Brain pericyte (primary cell): ENCODE data around the gene MAST2.
"Not testable (repeated sequence)": the region's sequence is repeated elsewhere in the genome, so short reads cannot be mapped to it uniquely, and the experiment has no call there.

Source experiments
- DNase-seq: peaks from one replicate; pipeline ENCODE4 v3.0.0-alpha.2; 2012; ENCODE audit warnings: low read depth, low spot score

MAST2 gene

DNA sequence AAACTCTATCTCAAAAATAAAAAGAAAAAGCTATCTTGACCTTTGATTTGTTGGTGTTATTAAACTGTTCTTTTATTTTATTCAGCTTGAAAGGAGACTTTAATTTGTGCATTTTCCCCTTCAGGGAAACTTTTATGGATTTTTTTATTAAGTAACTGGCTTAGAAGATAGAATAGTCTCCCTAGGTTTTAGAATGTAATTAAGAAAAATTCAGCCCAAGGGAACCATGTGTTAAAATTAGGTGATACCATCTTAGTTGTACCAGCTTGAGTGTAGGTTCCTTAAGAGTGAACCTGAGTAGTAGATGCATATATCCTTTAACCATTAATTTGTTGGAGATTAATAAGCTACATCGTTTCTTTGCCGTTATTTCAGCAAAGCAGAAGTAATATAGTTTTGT lies 11.4 kb downstream of the MAST2 start:
- DNase-seq: no peak

DNA sequence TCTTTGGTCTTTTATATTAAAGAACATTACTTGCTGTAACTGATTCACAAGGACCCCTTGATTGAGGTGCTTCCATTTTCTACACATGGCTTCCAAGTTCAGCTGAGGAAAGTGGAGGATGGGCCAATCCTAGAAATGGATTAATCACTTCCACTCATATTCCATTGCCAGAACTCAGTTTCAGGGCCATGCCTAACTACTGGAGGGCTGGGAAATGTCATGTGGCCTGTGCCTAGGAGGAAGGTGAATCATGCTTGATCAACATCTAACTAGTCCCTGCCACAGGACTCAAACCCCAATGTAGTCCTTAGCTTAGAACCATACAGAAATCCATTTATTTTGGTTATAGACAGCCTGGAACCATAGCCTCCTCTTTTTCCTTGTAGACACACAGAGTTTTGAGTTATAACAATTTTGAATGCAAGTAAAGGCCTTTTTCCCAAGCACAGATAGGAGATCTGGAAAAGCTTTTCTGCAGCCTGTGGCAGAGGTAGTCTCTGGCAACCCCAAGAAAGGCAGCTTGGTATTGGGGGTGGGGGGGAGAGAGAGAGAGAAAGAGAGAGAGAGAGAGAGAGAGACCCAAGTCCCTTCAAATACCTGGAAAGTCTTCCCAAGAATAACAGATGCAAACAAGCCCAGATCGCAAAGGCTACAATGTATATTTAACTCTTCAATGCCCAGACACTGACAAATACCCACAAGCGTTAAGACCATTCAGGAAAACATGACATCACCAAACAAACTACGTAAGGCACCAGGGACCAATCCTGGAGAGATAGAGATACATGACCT lies 12.5 kb downstream of the MAST2 start:
- DNase-seq: no peak

GRCh38 chr1:45820173-45820572 lies 16.8 kb downstream of the MAST2 start:
- DNase-seq: no peak

GRCh38 chr1:45820788-45821187 lies 17.4 kb downstream of the MAST2 start:
- DNase-seq: no peak

DNA sequence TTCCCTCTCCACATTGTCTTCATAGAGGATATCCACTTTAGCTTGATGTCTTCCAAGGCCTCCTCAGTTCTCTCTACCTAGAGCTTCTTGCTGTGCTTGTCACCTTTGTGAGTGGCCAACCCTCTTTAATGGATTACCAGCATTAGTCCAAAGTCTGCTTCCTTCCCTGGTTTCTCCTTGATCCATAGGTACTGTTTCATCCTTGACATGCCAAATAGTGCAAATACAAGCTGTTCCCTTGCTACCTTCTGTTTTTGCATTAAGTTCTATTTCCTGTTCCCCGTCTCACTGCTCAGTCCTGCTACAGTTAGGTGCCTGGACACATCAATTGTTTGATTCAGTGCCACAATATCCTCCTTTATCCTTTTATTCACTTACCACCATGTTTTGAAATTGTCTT lies 19.2 kb downstream of the MAST2 start:
- DNase-seq: no peak

- no peak for DNase-seq
These were observed 21.2 kb downstream of the MAST2 start for GRCh38 chr1:45824607-45825006.

DNA sequence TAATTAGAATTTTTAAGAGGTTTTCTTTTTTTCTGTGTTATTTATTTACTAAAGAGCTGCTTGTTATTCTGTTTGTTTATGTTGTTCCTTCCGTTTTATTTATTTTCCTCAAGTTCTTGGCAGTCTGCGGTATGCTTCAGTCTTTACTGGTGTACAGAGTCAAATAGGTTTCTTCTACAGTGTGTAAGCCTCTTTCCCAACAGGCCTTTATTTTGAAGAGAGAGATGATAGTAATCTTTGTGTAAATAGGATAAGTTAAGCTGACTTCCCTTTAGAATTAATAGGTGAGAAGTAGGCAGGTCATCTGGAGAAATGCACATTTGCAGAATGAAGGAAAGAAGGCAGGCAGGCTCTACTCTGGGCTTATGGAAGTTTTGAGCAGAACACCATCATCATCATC lies 23.8 kb downstream of the MAST2 start:
- DNase-seq: no peak

DNA sequence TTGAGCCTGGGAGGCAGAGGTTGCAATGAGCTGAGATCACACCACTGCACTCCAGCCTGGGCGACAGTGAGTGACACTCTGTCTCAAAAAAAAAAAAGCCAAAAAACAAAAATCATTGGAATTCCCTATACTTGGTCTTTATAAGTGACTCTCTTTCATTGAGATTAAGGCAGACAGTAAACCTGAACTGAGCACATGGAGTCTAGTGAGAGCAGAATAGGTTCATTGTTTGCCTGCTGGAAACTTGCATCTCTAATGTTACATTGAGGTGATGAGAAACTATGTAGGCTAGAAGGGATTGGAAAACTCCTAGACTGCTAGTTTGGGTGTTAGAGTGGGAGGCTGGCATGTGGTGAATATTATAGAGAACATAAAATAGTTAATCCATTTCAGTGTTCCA lies 25.4 kb downstream of the MAST2 start:
- DNase-seq: no peak

DNA sequence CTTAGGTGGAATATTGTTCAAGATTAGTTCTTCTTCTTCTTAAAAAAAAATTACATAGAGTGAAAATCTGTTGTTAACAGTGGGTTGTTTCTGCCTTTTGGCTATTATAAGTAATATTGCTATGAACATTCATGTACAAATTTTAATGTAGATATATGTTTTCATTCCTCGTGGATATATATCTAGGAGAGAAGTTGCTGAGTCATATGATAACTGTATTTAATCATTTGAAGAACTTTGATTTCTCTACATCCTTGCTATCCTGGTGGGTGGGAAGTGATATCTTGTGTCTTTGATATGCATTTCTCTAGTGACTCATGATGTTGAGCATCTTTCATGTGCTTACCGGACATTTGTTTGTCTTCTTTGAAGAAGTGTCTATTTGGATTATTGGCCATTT lies 29.9 kb downstream of the MAST2 start:
- no peak for DNase-seq

- DNase-seq: no peak
These were observed 31.3 kb downstream of the MAST2 start for GRCh38 chr1:45834689-45835088.

DNA sequence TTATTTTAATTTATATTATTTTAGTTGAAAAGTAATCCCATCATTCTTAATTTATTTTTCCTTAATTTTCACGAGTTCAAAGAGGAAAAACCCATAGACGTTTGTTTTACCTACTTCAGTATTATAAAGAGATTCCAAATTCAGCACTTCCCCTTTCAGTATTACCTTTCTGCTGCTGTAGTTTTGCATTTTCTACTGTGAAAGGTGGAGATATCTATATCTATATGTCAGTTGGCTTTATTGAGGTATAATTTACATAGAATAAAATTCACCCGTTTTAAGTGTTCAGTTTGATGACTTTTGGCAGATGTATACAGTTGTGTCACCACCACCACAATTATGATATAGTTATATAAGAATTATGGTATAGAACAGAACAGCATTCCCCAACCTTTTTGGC lies 33.0 kb downstream of the MAST2 start:
- DNase-seq: no peak

GRCh38 chr1:45836861-45837260 lies 33.4 kb downstream of the MAST2 start:
- not testable (repeated sequence) for DNase-seq

- not testable (repeated sequence) for DNase-seq
These were observed 34.9 kb downstream of the MAST2 start for GRCh38 chr1:45838322-45838721.

DNA sequence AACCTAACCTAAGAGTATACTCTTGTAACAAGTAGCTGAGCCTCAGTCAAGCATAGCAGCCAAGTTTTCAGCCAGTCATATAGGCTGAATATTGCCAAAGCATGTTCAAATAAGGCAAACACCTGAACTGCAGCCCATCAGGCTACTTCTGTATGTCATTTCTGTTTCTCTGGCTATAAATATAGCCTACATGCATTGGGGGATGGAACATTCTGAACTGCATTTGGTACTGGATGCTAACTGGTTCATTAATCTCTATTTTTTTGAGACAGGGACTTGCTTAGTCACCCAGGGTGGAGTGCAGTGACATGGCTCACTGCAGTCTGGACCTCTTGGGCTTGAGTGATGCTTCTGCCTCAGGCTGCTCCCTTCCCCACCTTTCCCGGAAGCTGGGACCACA lies 37.3 kb downstream of the MAST2 start:
- DNase-seq: no peak

GRCh38 chr1:45842786-45843185 lies 39.4 kb downstream of the MAST2 start:
- DNase-seq: no peak

- no peak for DNase-seq
These were observed 40.1 kb downstream of the MAST2 start for GRCh38 chr1:45843474-45843905.

DNA sequence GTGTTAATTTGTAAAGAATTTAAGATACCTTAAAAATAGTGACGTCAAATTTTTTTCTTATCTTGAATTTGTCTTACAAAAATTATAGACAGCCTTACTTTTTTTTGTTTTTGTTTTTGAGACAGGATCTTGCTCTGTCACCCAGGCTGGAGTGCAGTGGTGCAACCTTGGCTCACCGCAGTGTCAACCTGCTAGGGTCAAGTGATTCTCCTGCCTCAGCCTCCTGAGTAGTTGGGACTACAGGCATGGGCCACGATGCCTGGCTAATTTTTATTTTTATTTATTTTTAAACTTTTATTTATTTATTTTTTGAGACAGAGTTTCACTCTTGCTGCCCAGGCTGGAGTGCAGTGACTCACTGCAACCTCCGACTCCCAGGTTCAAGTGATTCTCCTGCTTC lies 40.6 kb downstream of the MAST2 start:
- DNase-seq: not testable (repeated sequence)

GRCh38 chr1:45846931-45847330 lies 43.5 kb downstream of the MAST2 start:
- DNase-seq: no peak

DNA sequence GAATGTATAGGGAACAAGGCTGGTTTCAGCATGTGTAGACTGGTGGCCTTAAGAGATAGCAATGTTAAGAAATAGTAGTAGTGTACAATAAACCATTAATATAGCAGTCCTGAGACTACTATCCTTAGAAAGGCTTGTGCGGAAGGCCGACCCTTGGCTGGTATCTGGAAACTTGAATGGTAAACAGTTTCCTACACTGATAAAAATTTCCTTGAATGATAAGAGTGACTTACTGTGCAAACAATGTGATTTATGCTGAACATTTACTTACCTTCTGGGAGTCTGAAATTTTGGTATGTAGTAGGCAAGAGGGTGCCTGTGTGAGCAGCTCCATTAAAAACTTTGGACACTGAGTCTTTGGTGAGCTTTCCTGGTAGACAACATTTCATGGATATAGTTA lies 44.7 kb downstream of the MAST2 start:
- no peak for DNase-seq

DNA sequence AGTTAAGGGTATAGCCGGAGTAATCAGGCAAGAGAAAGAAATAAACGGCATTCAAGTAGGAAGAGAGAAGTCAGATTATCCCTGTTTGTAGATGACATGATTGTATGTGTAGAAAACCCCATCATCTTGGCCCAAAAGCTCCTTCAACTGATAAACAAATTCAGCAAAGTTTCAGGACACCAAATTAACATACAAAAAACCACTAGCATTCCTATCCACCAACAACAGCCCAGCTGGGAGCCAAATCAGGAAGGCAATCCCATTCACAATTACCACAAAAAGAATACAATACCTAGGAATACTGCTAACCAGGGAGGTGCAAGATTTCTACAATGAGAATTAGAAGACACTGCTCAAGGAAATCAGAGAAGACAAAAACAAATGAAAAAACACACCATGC lies 45.3 kb downstream of the MAST2 start:
- no peak for DNase-seq

DNA sequence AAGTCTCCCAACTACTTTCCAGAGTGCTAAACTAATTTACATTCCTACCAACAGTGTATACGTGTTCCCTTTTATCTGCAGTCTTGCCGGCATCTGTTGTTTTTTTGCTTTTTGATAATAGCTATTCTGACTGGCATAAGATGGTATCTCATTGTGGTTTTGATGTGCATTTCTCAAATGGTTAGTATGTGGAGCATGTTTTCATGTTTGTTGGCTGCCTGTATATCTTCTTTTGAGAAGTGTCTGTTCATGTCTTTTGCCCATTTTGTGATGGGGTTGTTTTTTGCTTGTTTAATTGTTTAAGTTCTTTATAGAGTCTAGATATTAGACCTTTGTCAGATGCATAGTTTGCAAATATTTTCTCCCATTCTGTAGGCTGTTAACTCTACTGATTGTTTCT lies 46.6 kb downstream of the MAST2 start:
- no peak for DNase-seq

- no peak for DNase-seq
These were observed 51.3 kb downstream of the MAST2 start for GRCh38 chr1:45854724-45855123.

DNA sequence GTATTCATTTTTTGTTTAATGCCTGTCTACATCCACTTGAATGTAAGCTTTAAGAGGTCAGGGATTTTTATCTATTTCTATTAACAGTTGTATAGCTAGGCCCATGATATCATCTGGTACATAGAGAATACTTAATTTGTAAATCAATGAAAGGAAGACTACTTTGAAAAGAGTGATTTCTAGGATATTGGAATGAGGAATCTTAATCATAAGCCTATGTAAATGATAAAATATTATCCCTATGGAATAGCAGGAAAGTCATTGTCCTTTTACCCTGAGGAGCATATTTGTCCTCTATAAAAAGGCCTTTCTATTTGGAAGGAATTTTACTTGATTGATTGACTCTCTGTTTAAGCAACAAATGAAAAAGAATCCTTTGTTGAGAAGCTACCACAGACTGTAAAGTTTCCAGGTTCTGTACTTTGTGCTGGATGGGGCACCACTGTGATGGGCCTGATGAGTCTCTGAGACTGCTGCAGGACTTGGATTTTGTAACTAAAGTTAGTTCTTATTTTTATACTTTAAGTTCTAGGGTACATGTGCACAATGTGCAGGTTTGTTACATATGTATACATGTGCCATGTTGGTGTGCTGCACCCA lies 53.8 kb downstream of the MAST2 start:
- no peak for DNase-seq
